SK-N-SH (cell line): ENCODE results near the gene DPEP3. TPM values are rescaled to one million over a fixed set of nuclear protein-coding genes. Genes with fewer than 3 reads are reported as not detected.

Experiments used
- CTCF ChIA-PET: fragments of 300-600, 350-600 bp; formaldehyde crosslinking; extraction: SDS; loops from one replicate; lab custom pipeline; 2021; lab: Yijun Ruan, JAX
- POLR2A ChIA-PET: fragments of 350-600 bp; sonication (Branson Sonifier 250); formaldehyde crosslinking; extraction: SDS; loops from one replicate; lab custom pipeline; 2020; ENCODE audit warnings: antibody characterized with exemption, inconsistent platforms; lab: Yijun Ruan, JAX
- DNase-seq: peaks from one replicate; pipeline ENCODE4 v3.0.0; 2012
- H2AFZ ChIP-seq: fragments of 200-600 bp; sonication (generic); 2 replicates; pipeline ENCODE4 v1.8.1; 2016; ENCODE audit warnings: antibody characterized with exemption, mild to moderate bottlenecking, low read depth
- H3F3A ChIP-seq: fragments of 200-600 bp; sonication (generic); replicated peaks from 2 replicates; pipeline ENCODE3; 2016; ENCODE audit warnings: antibody characterized with exemption, mild to moderate bottlenecking; ENCODE audit not compliant: insufficient read depth
- H3K27ac ChIP-seq, 2 experiments: fragments of 200-500 bp in 1 of 2; fragments of 200-600 bp in 1 of 2; sonication (Bioruptor generic) in 1 of 2; sonication (generic), shearing (Covaris generic) in 1 of 2; 2 replicates each; pipeline versions ENCODE4 v1.5.1 to v1.6.1; 2014 to 2016; ENCODE audit warnings: low read depth in 2 of 2, inconsistent platforms in 1 of 2, low read length in 1 of 2, mild to moderate bottlenecking in 1 of 2, mixed read lengths in 1 of 2
- H3K27me3 ChIP-seq: fragments of 200-600 bp; sonication (generic), shearing (Covaris generic); 2 replicates; pipeline ENCODE4 v1.6.1; 2016; ENCODE audit warnings: mixed run types; ENCODE audit not compliant: insufficient read depth
- H3K36me3 ChIP-seq, 2 experiments: fragments of 200-500 bp in 1 of 2; fragments of 200-600 bp in 1 of 2; sonication (Bioruptor generic) in 1 of 2; sonication (generic) in 1 of 2; replicated peaks in 1 of 2; 2 replicates each; pipeline versions ENCODE3 to v1.5.1; 2014 to 2016; ENCODE audit warnings: low read length in 1 of 2, mild to moderate bottlenecking in 1 of 2; ENCODE audit not compliant: insufficient read depth in 2 of 2, control insufficient read depth in 1 of 2
- H3K4me1 ChIP-seq, 2 experiments: fragments of 200-500 bp in 1 of 2; fragments of 200-600 bp in 1 of 2; sonication (Bioruptor generic) in 1 of 2; sonication (generic), shearing (Covaris generic) in 1 of 2; 2 replicates each; pipeline versions ENCODE4 v1.5.1 to v1.6.1; 2014 to 2016; ENCODE audit warnings: low read depth in 1 of 2, low read length in 1 of 2, mixed run types in 1 of 2; ENCODE audit not compliant: insufficient read depth in 2 of 2, control insufficient read depth in 1 of 2
- H3K4me2 ChIP-seq: fragments of 200-600 bp; sonication (generic), shearing (Covaris generic); 2 replicates; pipeline ENCODE4 v1.6.1; 2017; ENCODE audit warnings: mixed run types
- H3K4me3 ChIP-seq, 2 experiments: fragments of 200-500 bp in 1 of 2; fragments of 200-600 bp in 1 of 2; sonication (Bioruptor generic) in 1 of 2; sonication (generic), shearing (Covaris generic) in 1 of 2; 2 replicates each; pipeline versions ENCODE4 v1.5.1 to v1.8.1; 2014 to 2016; ENCODE audit warnings: low read depth in 2 of 2, inconsistent platforms in 1 of 2, low read length in 1 of 2, mild to moderate bottlenecking in 1 of 2, mixed read lengths in 1 of 2, moderate library complexity in 1 of 2
- H3K79me2 ChIP-seq: fragments of 200-600 bp; sonication (generic); 2 replicates; pipeline ENCODE4 v1.8.1; 2017; ENCODE audit warnings: mild to moderate bottlenecking; ENCODE audit not compliant: insufficient read depth
- H3K9ac ChIP-seq: fragments of 200-600 bp; sonication (generic); 2 replicates; pipeline ENCODE4 v1.6.1; 2017; ENCODE audit warnings: mixed run types
- H3K9me2 ChIP-seq: fragments of 200-600 bp; sonication (generic); 2 replicates; pipeline ENCODE4 v1.6.1; 2017; ENCODE audit warnings: mixed run types
- H3K9me3 ChIP-seq: fragments of 200-600 bp; sonication (generic); 2 replicates; pipeline ENCODE4 v1.6.1; 2017; ENCODE audit warnings: mixed run types, mild to moderate bottlenecking, moderate library complexity
- H4K20me1 ChIP-seq: fragments of 200-600 bp; sonication (generic); 2 replicates; pipeline ENCODE4 v1.6.1; 2017; ENCODE audit warnings: mild to moderate bottlenecking, mixed run types; ENCODE audit not compliant: insufficient read depth
- CHD2 ChIP-seq: fragments of 150-350 bp; IDR thresholded peaks from 2 replicates; pipeline ENCODE4 v1.6.1; 2018; ENCODE audit warnings: low read length; ENCODE audit not compliant: partially characterized antibody
- CTCF ChIP-seq: fragments of 200-600 bp; sonication (generic); IDR thresholded peaks from 2 replicates; pipeline ENCODE4 v1.6.1; 2017; ENCODE audit warnings: antibody characterized with exemption, mild to moderate bottlenecking, moderate library complexity
- FOSL2 ChIP-seq: IDR thresholded peaks from 2 replicates; pipeline ENCODE4 v1.4.0; 2012; ENCODE audit warnings: low read depth, mild to moderate bottlenecking, moderate library complexity, borderline replicate concordance
- FOXM1 ChIP-seq: IDR thresholded peaks from 2 replicates; pipeline ENCODE4 v1.4.0; 2012; ENCODE audit warnings: low read depth, mild to moderate bottlenecking
- GABPA ChIP-seq: IDR thresholded peaks from 2 replicates; pipeline ENCODE4 v1.4.0; 2012; ENCODE audit warnings: low read depth, mild to moderate bottlenecking
- IRF3 ChIP-seq: fragments of 150-350 bp; IDR thresholded peaks from 2 replicates; pipeline ENCODE4 v1.6.1; 2016; ENCODE audit warnings: mild to moderate bottlenecking, low read depth, low read length
- JUND ChIP-seq: IDR thresholded peaks from 2 replicates; pipeline ENCODE4 v1.4.0; 2012
- MAX ChIP-seq: IDR thresholded peaks from 2 replicates; pipeline ENCODE4 v1.4.0; 2012; ENCODE audit warnings: low read depth
- PBX3 ChIP-seq: IDR thresholded peaks from 2 replicates; pipeline ENCODE4; 2012
- POLR2AphosphoS5 ChIP-seq: IDR thresholded peaks from 2 replicates; pipeline ENCODE4 v1.6.1; 2012; ENCODE audit warnings: low read depth, low read length
- RFX5 ChIP-seq: IDR thresholded peaks from 2 replicates; pipeline ENCODE4 v1.6.1; 2012; ENCODE audit warnings: mild to moderate bottlenecking, improper control_type of control experiment, low read length
- SMC3 ChIP-seq: IDR thresholded peaks from 2 replicates; pipeline ENCODE4 v1.6.1; 2012; ENCODE audit warnings: low read depth, low read length, improper control_type of control experiment
- TAF1 ChIP-seq: IDR thresholded peaks from 2 replicates; pipeline ENCODE4 v1.6.1; 2012; ENCODE audit warnings: low read depth, mild to moderate bottlenecking, low read length, moderate library complexity, borderline replicate concordance
- TCF12 ChIP-seq: IDR thresholded peaks from 2 replicates; pipeline ENCODE4 v1.4.0; 2012
- TEAD4 ChIP-seq: IDR thresholded peaks from 2 replicates; pipeline ENCODE4 v1.4.0; 2012; ENCODE audit warnings: mild to moderate bottlenecking, borderline replicate concordance; ENCODE audit not compliant: insufficient read depth
- USF2 ChIP-seq: fragments of 150-350 bp; IDR thresholded peaks from 2 replicates; pipeline ENCODE4 v1.6.1; 2017; ENCODE audit warnings: antibody characterized with exemption, low read length, low read depth, borderline replicate concordance
- WGBS: methylation state at CpG from one replicate; pipeline ENCODE4 v1.1.6; 2017; ENCODE audit warnings: low lambda C conversion rate; 5-methylcytosine and 5-hydroxymethylcytosine counted together
- polyA plus RNA-seq, 3 experiments: library from polyadenylated mRNA; depleted of rRNA; stranded (reverse); fragments of >200 nt; gene quantifications; 2 replicates each; pipeline ENCODE4 v1.2.3, GENCODE V29; 2012

DPEP3 gene
- polyA plus RNA-seq, 1 of the 3 experiments (the other 2 are of a cell fraction) = not detected

- Histone ChIP-seq H3K79me2 (no peaks in the 10 kb centered on the region), H3K36me3 (no peaks in the 10 kb centered on the region), H3K4me3 (no peak overlapping the region), H3K27me3 (no peaks in the 10 kb centered on the region; the same call in 1 of the 2 replicates), H3K4me1 (no peaks in the 10 kb centered on the region), H3K27ac (no peak overlapping the region), H2AFZ (no peak overlapping the region), H3K9me3 (no peaks in the 10 kb centered on the region), H3K9ac (no peak overlapping the region), H3K4me2 (no peak overlapping the region), H4K20me1 (no peaks in the 10 kb centered on the region), H3F3A (no peaks in the 10 kb centered on the region), H3K9me2 (no peaks in the 10 kb centered on the region)
- no peak for DNase-seq
- CTCF ChIA-PET = no interaction called here
- 64% methylated on average over 1 of the region's 2 CpGs for WGBS
- TF ChIP-seq FOXM1 (no peak), RFX5 (no peak), POLR2AphosphoS5 (no peak), MAX (no peak), CTCF (no peak), USF2 (no peak), TAF1 (no peak), CHD2 (no peak), SMC3 (no peak), GABPA (no peak), FOSL2 (no peak), TCF12 (no peak), PBX3 (no peak), IRF3 (no peak), TEAD4 (no peak), JUND (no peak)
- POLR2A ChIA-PET = interaction anchor here (0.6 kb wide), 1 partner anchor 49 kb away, joined by 3 read pairs; no protein-coding TSS in a partner anchor
Observed at GRCh38 chr16:67976205-67976604, 4.1 kb downstream of the DPEP3 start.
